Loucy (cell line): ENCODE data around the gene RNF169.
A peak's percentile ranks its signal among the peaks of the same experiment; 100 is the strongest.

Source experiments
- H2AFZ ChIP-seq: fragments of 200-600 bp; sonication (generic); 2 replicates; pipeline ENCODE4 v1.6.0; 2016; ENCODE audit warnings: antibody characterized with exemption, mild to moderate bottlenecking, low read length, moderate library complexity
- H3F3A ChIP-seq: fragments of 200-600 bp; 2 replicates; pipeline ENCODE4 v1.6.0; 2016; ENCODE audit warnings: antibody characterized with exemption, low read depth, mild to moderate bottlenecking
- H3K27me3 ChIP-seq: fragments of 200-600 bp; sonication (generic); 2 replicates; pipeline ENCODE4 v1.6.1; 2014; ENCODE audit warnings: low read length, mild to moderate bottlenecking; ENCODE audit not compliant: insufficient read depth, poor library complexity, severe bottlenecking
- H3K36me3 ChIP-seq: fragments of 200-600 bp; sonication (generic); 2 replicates; pipeline ENCODE4 v1.6.1; 2016; ENCODE audit warnings: low read length; ENCODE audit not compliant: insufficient read depth
- H3K4me1 ChIP-seq: fragments of 200-600 bp; sonication (generic); 2 replicates; pipeline ENCODE4 v1.5.1; 2014; ENCODE audit warnings: low read length, mild to moderate bottlenecking; ENCODE audit not compliant: insufficient read depth, poor library complexity, severe bottlenecking
- H3K4me2 ChIP-seq: fragments of 200-600 bp; sonication (generic); 2 replicates; pipeline ENCODE4 v1.6.0; 2014; ENCODE audit warnings: antibody characterized with exemption, low read length, low read depth, mild to moderate bottlenecking; ENCODE audit not compliant: poor library complexity, severe bottlenecking
- H3K4me3 ChIP-seq: fragments of 200-600 bp; sonication (generic); 2 replicates; pipeline ENCODE4 v1.5.1; 2014; ENCODE audit warnings: low read length, mild to moderate bottlenecking, mixed read lengths; ENCODE audit not compliant: poor library complexity, severe bottlenecking
- H3K79me2 ChIP-seq: fragments of 200-600 bp; sonication (generic); 2 replicates; pipeline ENCODE4 v1.6.1; 2014; ENCODE audit warnings: low read length; ENCODE audit not compliant: insufficient read depth
- H3K9ac ChIP-seq: fragments of 200-600 bp; sonication (generic); 2 replicates; pipeline ENCODE4 v1.6.0; 2014; ENCODE audit warnings: mild to moderate bottlenecking, low read depth, low read length, moderate library complexity; ENCODE audit not compliant: poor library complexity, severe bottlenecking
- H3K9me2 ChIP-seq: fragments of 200-600 bp; sonication (generic); replicated peaks from 2 replicates; pipeline ENCODE4 v1.6.1; 2016; ENCODE audit warnings: low read depth, low read length, mixed read lengths
- H3K9me3 ChIP-seq: fragments of 200-600 bp; sonication (generic); 2 replicates; pipeline ENCODE4 v1.6.1; 2014; ENCODE audit warnings: mild to moderate bottlenecking, antibody characterized with exemption, low read length, low read depth; ENCODE audit not compliant: insufficient read depth
- H4K20me1 ChIP-seq: fragments of 200-600 bp; sonication (generic); 2 replicates; pipeline ENCODE4 v1.6.0; 2014; ENCODE audit warnings: antibody characterized with exemption, low read length, mild to moderate bottlenecking; ENCODE audit not compliant: insufficient read depth, poor library complexity, severe bottlenecking
- CTCF ChIP-seq: fragments of 200-600 bp; sonication (generic); conservative IDR thresholded peaks from 2 replicates; pipeline ENCODE4 v1.5.1; 2014; ENCODE audit warnings: mild to moderate bottlenecking, antibody characterized with exemption, low read length
- EZH2phosphoT487 ChIP-seq: fragments of 200-600 bp; IDR thresholded peaks from 2 replicates; pipeline ENCODE4 v1.6.1; 2018; ENCODE audit warnings: antibody characterized with exemption, mild to moderate bottlenecking, moderate library complexity, borderline replicate concordance

RNF169 gene

DNA sequence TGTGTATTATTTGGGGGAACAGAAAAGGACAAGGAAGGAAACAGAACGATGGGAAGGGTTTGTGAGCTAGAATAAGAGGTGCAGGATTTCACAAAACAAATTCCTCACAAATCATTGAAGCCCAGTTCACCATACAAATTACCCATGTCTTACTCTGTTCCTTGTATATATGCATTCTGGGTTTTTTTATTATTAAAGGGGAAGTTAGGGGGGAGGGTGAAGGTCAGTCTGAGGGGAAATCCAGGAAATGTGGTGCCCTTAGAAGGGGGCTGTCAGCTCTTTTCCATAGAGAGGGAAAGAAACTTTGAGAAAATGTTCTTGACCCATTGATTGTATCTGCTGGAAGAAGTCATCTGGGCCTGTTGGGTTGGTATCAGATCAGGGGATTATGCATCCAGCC is 90.8 kb downstream of the RNF169 start:
- Histone ChIP-seq H3K4me3 (no peak overlapping the region), H2AFZ (no peak overlapping the region), H3K27me3 (no peaks in the 10 kb centered on the region), H3K9me2 (no peaks in the 10 kb centered on the region), H3K9ac (no peak overlapping the region), H3K4me2 (peak overlapping the region; percentile 0), H3K79me2 (no peaks in the 10 kb centered on the region), H3F3A (no peaks in the 10 kb centered on the region), H3K9me3 (no peaks in the 10 kb centered on the region), H3K36me3 (peaks cover 62% of the 10 kb centered on the region), H3K4me1 (peaks cover 16% of the 10 kb centered on the region), H4K20me1 (no peaks in the 10 kb centered on the region)
- TF ChIP-seq EZH2phosphoT487 (no peak), CTCF (no peak)

- H2AFZ ChIP-seq = no peak overlapping the region
- no peaks in the 10 kb centered on the region for H3K9me3 ChIP-seq
- peaks cover 16% of the 10 kb centered on the region for H3K4me1 ChIP-seq
- H3F3A ChIP-seq = no peaks in the 10 kb centered on the region
- H3K36me3 ChIP-seq = peaks cover 57% of the 10 kb centered on the region
- H3K79me2 ChIP-seq = no peaks in the 10 kb centered on the region
- H4K20me1 ChIP-seq = no peaks in the 10 kb centered on the region
- H3K27me3 ChIP-seq = no peaks in the 10 kb centered on the region
- H3K4me2 ChIP-seq = no peak overlapping the region
- H3K9me2 ChIP-seq = no peaks in the 10 kb centered on the region
- TF ChIP-seq EZH2phosphoT487 (no peak), CTCF (no peak)
- H3K9ac ChIP-seq = no peak overlapping the region
- H3K4me3 ChIP-seq = no peak overlapping the region
Measured at GRCh38 chr11:74839971-74840370, 91.3 kb downstream of the RNF169 start.

DNA sequence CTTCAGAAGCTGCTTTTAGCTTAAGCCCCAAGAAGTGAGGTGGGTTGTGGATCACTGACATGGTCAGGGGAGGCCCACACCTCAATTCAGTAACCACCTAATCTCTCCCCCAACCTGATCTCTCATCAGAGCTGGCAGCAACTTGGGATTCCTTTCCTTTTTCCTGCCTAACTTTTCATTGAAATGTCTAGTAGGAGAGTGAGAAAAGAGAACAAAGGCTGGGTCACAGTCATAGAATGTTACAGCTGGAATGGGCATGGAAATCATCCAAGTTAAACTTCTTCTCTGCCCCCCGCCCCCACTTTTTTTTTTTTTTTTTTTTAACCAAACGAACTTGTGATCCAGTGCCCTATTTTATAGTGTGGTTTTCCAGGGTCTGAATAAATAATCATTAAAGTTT is 91.8 kb downstream of the RNF169 start:
- Histone ChIP-seq H4K20me1 (no peaks in the 10 kb centered on the region), H3K79me2 (no peaks in the 10 kb centered on the region), H3K27me3 (no peaks in the 10 kb centered on the region), H3K4me3 (no peak overlapping the region), H3K9me2 (no peaks in the 10 kb centered on the region), H3K9ac (no peak overlapping the region), H3K4me1 (peaks cover 16% of the 10 kb centered on the region), H3K9me3 (no peaks in the 10 kb centered on the region), H3F3A (no peaks in the 10 kb centered on the region), H3K4me2 (no peak overlapping the region), H2AFZ (no peak overlapping the region), H3K36me3 (peaks cover 52% of the 10 kb centered on the region)
- TF ChIP-seq EZH2phosphoT487 (no peak), CTCF (no peak)
